Ectodermal cell (in vitro differentiated cells): Measurements from ENCODE around the gene PIMREG.

Source experiments
- H3K27ac ChIP-seq: 2 replicates; pipeline ENCODE4 v1.7.0; 2013; ENCODE audit warnings: mild to moderate bottlenecking, low read depth, low read length; ENCODE audit not compliant: insufficient read depth, poor library complexity, severe bottlenecking
- H3K27me3 ChIP-seq: 2 replicates; pipeline ENCODE4 v1.7.0; 2013; ENCODE audit warnings: mild to moderate bottlenecking, low read length; ENCODE audit not compliant: insufficient read depth, control insufficient read depth, poor library complexity, severe bottlenecking
- H3K36me3 ChIP-seq: one replicate; pipeline ENCODE4 v1.7.0; 2013; ENCODE audit warnings: low read length; ENCODE audit not compliant: control insufficient read depth, insufficient read depth
- H3K4me1 ChIP-seq: one replicate; pipeline ENCODE4 v1.7.0; 2013; ENCODE audit warnings: low read length; ENCODE audit not compliant: control insufficient read depth, insufficient read depth
- H3K4me3 ChIP-seq: 2 replicates; pipeline ENCODE4 v1.7.0; 2013; ENCODE audit warnings: low read depth, low read length, control low read depth; ENCODE audit not compliant: insufficient read depth
- H3K9me3 ChIP-seq: 2 replicates; pipeline ENCODE4 v1.7.0; 2013; ENCODE audit warnings: mild to moderate bottlenecking, low read length, moderate library complexity; ENCODE audit not compliant: control insufficient read depth
- WGBS, 2 experiments: methylation state at CpG; one replicate each; pipeline ENCODE4 v1.1.7; 2013; ENCODE audit warnings: missing lambda C conversion rate in 2 of 2; 5-methylcytosine and 5-hydroxymethylcytosine counted together

PIMREG gene

DNA sequence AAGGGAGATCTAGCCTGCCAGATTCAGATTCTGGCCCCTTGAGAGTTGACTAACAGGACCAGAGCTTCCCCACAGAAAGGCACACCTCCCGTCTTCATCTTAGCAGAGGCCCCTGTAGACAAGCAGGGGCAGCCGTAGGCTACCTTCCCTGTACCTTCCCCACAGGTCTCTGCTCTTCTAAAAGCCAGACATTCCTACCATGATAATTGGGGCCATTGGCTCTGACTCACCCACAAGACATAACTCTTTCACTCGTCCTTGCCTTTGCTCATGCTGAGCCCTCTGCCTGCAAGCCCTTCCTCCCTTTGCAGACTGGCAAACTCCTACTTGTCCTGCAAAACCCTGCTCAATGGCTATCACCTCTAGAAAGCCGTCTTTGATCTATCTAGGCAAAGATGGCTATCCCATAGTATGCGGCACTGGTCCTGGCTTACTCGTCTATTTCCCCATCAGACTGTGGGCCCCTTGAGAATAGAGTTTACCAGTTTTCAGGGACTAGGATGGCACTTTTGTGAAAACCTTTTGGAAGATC, 43.8 kb downstream of the PIMREG start:
- H3K36me3 ChIP-seq, result no peaks in the 10 kb centered on the region
- no peak overlapping the region for H3K27ac ChIP-seq
- H3K9me3 ChIP-seq, result no peaks in the 10 kb centered on the region
- no peaks in the 10 kb centered on the region for H3K4me1 ChIP-seq
- H3K27me3 ChIP-seq, result no peaks in the 10 kb centered on the region
- H3K4me3 ChIP-seq, result no peak overlapping the region
- WGBS, 2 experiments, result 86 to 89% methylated on average over 6 of the region's 6 CpGs

DNA sequence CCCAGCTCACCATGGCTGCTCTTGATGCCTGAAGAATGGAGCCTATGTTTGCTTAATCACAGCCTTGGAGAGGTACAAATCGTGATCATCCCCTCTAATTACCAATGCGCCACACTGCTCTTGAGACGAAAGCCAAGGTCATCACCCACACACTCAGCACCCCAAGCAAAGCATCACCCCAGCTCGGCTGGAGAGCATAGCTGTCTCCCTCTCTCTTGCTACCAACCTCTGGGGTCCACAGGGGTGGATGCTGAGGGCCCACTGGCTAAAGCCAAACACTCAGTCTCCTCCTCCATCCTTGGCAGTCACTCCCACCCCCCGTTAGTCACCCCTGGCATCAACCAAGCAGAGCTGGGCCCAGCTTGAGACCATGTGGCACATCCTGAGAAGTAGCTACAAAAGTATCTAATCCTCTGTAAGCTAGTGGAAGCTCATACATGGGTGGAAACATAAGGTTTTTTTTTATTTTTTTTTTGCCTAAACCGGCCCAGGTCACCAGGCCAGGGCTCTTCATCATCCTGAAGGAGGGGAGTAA, 44.8 kb downstream of the PIMREG start:
- H3K36me3 ChIP-seq, result no peaks in the 10 kb centered on the region
- no peak overlapping the region for H3K27ac ChIP-seq
- no peaks in the 10 kb centered on the region for H3K9me3 ChIP-seq
- H3K4me1 ChIP-seq, result no peaks in the 10 kb centered on the region
- H3K4me3 ChIP-seq, result no peak overlapping the region
- no peaks in the 10 kb centered on the region for H3K27me3 ChIP-seq
- WGBS, 2 experiments, result 90 to 93% methylated on average over 6 of the region's 6 CpGs

DNA sequence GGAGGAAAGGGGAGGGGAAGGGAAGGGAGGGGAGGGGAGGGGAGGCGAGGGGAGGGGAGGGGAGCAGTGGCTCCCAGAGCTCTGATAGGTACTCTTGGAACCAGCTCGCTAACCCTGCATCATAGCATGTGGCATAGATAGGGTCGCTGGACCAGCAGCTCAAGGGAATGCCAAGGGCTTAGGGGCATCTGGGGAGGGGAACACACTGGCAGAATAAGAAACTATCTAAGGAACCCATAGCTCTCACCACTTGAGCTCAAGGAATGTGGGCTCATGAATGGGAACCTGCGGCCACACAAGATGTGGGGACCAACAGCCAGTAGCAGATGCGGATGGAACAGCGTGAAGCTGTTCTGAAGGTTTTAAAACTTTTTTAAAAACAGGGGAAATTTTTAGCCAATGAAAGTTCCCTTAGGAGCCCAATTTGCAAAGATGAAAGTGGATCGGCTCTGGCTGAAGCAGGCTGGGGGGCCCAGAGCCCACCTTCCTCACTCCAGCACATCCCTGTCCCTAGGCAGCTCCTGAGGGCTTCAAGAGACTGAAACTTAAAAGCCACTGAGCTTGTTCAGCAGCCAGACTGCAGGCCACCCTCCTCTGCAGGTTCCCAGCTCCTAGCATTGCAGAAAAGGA, 46.9 kb downstream of the PIMREG start:
- H3K4me1 ChIP-seq, result peaks cover 13% of the 10 kb centered on the region
- 71 to 82% methylated on average over 6 to 7 of the region's 7 CpGs for WGBS, 2 experiments
- no peak overlapping the region for H3K4me3 ChIP-seq
- H3K36me3 ChIP-seq, result no peaks in the 10 kb centered on the region
- no peaks in the 10 kb centered on the region for H3K27me3 ChIP-seq
- H3K27ac ChIP-seq, result no peak overlapping the region
- no peaks in the 10 kb centered on the region for H3K9me3 ChIP-seq

GRCh38 chr17:6492892-6493674, 48.8 kb downstream of the PIMREG start:
- Histone ChIP-seq H3K36me3 (no peaks in the 10 kb centered on the region), H3K4me1 (peaks cover 28% of the 10 kb centered on the region), H3K27me3 (no peaks in the 10 kb centered on the region), H3K4me3 (no peak overlapping the region), H3K9me3 (no peaks in the 10 kb centered on the region), H3K27ac (no peak overlapping the region)
- 86 to 88% methylated on average over 4 of the region's 4 CpGs for WGBS, 2 experiments

DNA sequence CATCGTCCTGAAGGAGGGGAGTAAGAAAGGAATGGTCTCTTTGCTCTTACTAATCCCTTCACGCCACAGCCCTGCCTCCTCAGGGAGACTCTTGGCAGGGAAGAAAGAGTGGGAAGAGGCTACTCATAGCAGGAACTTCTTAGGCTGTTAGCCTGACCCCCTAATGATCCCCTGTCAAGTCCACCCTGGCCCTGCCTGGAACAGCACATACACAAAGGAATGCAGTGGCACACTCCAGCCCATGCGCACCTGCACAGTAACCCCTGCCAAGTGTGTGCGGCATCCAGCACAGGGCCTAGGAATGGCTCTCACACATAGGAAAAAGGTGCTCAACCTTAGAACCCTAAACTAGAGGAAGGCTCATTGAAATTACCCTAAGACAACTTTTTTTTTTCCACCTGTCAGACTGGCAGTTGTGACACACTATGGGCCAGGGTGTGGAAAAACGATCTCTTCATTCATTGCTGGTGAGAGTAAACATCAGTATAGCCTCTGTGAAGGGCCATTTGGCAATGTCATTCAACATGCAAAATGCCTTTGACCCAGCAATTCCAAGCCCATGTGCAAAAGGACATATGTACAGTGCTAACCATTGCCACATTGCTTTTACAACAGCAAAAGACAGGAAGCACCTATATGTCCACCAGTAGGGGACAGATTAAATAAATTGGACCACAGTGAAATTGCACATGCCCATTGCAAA, 50.1 kb downstream of the PIMREG start:
- H3K27me3 ChIP-seq, result no peaks in the 10 kb centered on the region
- H3K36me3 ChIP-seq, result no peaks in the 10 kb centered on the region
- H3K4me1 ChIP-seq, result peaks cover 32% of the 10 kb centered on the region
- no peak overlapping the region for H3K27ac ChIP-seq
- no peaks in the 10 kb centered on the region for H3K9me3 ChIP-seq
- H3K4me3 ChIP-seq, result no peak overlapping the region
- 81 to 83% methylated on average over 5 of the region's 5 CpGs for WGBS, 2 experiments

DNA sequence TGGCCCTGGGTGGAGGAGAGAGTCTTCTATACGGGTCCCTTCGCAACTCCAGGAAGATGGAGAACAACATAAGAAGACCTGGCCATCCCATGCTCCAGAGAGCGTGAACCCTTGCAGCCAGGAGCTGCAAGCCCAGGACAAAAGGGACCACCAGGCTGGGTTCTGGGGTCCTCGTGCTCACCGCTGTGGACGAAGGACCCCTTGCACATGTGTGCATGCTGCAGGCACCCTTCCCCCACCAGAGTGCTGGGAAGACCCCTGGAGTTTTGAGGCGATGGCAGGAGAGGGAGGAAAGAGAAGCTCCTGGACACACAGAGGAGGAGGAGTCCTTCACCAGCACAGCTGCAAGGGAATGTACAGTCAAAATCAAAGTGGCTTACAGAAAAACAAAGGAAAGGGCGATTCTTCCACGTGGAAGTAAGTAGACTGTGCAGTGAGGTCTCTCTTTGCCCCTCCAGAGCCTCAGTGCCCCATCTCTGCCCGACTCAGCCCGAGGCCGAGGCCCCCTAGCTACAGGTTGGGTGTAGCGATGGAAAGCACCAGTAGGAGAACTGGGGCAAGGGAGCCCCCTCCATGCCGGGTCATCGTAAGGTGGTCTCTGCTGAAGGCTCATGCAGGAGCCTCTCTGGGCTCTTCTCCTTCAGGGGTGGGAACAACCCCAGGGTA, 51.3 kb downstream of the PIMREG start:
- no peak overlapping the region for H3K27ac ChIP-seq
- H3K9me3 ChIP-seq, result no peaks in the 10 kb centered on the region
- no peak overlapping the region for H3K4me3 ChIP-seq
- no peaks in the 10 kb centered on the region for H3K27me3 ChIP-seq
- peaks cover 32% of the 10 kb centered on the region for H3K4me1 ChIP-seq
- H3K36me3 ChIP-seq, result no peaks in the 10 kb centered on the region
- WGBS, 2 experiments, result 55% methylated on average over 15 of the region's 15 CpGs

GRCh38 chr17:6496116-6496481, 51.8 kb downstream of the PIMREG start:
- no peak overlapping the region for H3K4me3 ChIP-seq
- 20 to 22% methylated on average over 8 of the region's 8 CpGs for WGBS, 2 experiments
- H3K27me3 ChIP-seq, result no peaks in the 10 kb centered on the region
- H3K36me3 ChIP-seq, result no peaks in the 10 kb centered on the region
- peaks cover 32% of the 10 kb centered on the region for H3K4me1 ChIP-seq
- H3K9me3 ChIP-seq, result no peaks in the 10 kb centered on the region
- H3K27ac ChIP-seq, result no peak overlapping the region

- no peaks in the 10 kb centered on the region for H3K36me3 ChIP-seq
- no peak overlapping the region for H3K27ac ChIP-seq
- peaks cover 32% of the 10 kb centered on the region for H3K4me1 ChIP-seq
- no peak overlapping the region for H3K4me3 ChIP-seq
- no peaks in the 10 kb centered on the region for H3K9me3 ChIP-seq
- WGBS, 2 experiments, result 87 to 90% methylated on average over 15 of the region's 15 CpGs
- H3K27me3 ChIP-seq, result no peaks in the 10 kb centered on the region
These were observed 52.6 kb downstream of the PIMREG start for GRCh38 chr17:6496640-6497441.

DNA sequence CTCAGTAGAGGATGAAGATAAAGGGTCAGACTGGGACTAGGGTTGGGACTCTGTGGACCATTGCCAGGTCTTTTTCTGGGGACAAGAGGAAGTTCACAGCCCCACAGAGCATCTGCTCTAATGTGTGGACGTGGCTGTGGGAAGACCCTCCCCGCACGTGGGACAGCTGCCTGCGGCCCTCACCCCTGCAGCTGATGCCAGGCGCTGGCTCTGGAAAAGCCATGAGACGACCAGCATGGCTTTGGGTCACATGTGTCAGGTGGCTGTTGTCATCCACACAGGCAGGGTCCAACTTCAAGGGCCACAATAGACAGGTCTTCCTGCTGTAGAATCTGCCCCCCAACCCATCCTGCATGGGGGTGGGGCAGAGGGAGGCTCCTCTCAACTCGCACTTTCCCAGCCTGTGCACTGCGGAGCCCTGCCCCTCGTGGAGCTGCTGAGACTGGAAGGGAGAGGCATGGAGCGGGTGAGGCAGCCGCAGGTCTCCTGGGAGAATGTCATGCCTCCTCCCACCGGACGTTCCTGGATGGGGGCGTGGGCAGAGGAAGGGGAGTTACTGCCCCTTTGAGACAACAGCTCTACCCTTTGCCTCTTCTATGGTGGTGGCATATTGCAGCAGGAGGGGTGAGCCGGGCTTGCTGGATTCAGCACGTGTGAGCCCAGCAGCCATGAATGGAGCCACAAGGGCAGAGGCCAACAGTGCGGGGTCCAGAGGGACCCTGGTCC, 53.4 kb downstream of the PIMREG start:
- Histone ChIP-seq H3K4me3 (no peak overlapping the region), H3K27ac (no peak overlapping the region), H3K27me3 (no peaks in the 10 kb centered on the region), H3K9me3 (no peaks in the 10 kb centered on the region), H3K36me3 (no peaks in the 10 kb centered on the region), H3K4me1 (peaks cover 32% of the 10 kb centered on the region)
- 69 to 73% methylated on average over 17 of the region's 17 CpGs for WGBS, 2 experiments
